GM12878 (cell line): ENCODE results near the gene HSPB7. TPM values are rescaled to one million over a fixed set of nuclear protein-coding genes. Genes with fewer than 3 reads are reported as not detected.
A peak's percentile ranks its signal among the peaks of the same experiment; 100 is the strongest.

Experiments used
- CEBPZ ChIP-seq: fragments of 150-350 bp; IDR thresholded peaks from 2 replicates; pipeline ENCODE4 v1.6.1; 2016; ENCODE audit warnings: low read depth, low read length
- ESRRA ChIP-seq: IDR thresholded peaks from 2 replicates; pipeline ENCODE4 v1.6.1; 2012; ENCODE audit warnings: mild to moderate bottlenecking, low read length, improper control_type of control experiment
- HDAC6 ChIP-seq: fragments of 200-600 bp; sonication (generic); IDR thresholded peaks from one replicate; pipeline ENCODE4 v1.8.0; 2017; ENCODE audit warnings: antibody characterized with exemption; ENCODE audit not compliant: unreplicated experiment
- HDGF ChIP-seq: fragments of 450-650 bp; IDR thresholded peaks from 2 replicates; pipeline ENCODE4 v1.6.1; 2016; ENCODE audit warnings: antibody characterized with exemption
- IKZF1 ChIP-seq: fragments of 450-650 bp; conservative IDR thresholded peaks from 2 replicates; pipeline ENCODE4 v1.6.1; 2017; ENCODE audit warnings: antibody characterized with exemption, mild to moderate bottlenecking
- MEF2A ChIP-seq: IDR thresholded peaks from 2 replicates; pipeline ENCODE4 v1.6.1; 2011; ENCODE audit warnings: low read depth, mild to moderate bottlenecking, low read length, moderate library complexity; ENCODE audit not compliant: insufficient read depth
- MEF2B ChIP-seq: fragments of 450-650 bp; IDR thresholded peaks from 2 replicates; pipeline ENCODE4 v1.6.1; 2018; ENCODE audit warnings: mild to moderate bottlenecking, moderate library complexity; ENCODE audit not compliant: partially characterized antibody, poor library complexity, severe bottlenecking
- NFYA ChIP-seq: IDR thresholded peaks from 2 replicates; pipeline ENCODE4 v1.6.1; 2011; ENCODE audit warnings: low read depth, mild to moderate bottlenecking, low read length, improper control_type of control experiment, borderline replicate concordance
- NR2F1 ChIP-seq: fragments of 450-650 bp; conservative IDR thresholded peaks from 2 replicates; pipeline ENCODE4 v1.6.1; 2017; ENCODE audit warnings: mild to moderate bottlenecking
- POLR2AphosphoS2 ChIP-seq: IDR thresholded peaks from 2 replicates; pipeline ENCODE4 v1.6.1; 2011; ENCODE audit warnings: low read depth, mild to moderate bottlenecking, low read length, improper control_type of control experiment, moderate library complexity
- POU2F2 ChIP-seq: IDR thresholded peaks from 3 replicates; pipeline ENCODE4 v1.6.1; 2011; ENCODE audit warnings: low read depth, mild to moderate bottlenecking, low read length, borderline replicate concordance
- RFX5 ChIP-seq: IDR thresholded peaks from 2 replicates; pipeline ENCODE4 v1.6.1; 2011; ENCODE audit warnings: low read depth, low read length, improper control_type of control experiment
- SMC3 ChIP-seq: IDR thresholded peaks from 2 replicates; pipeline ENCODE4 v1.6.1; 2011; ENCODE audit warnings: low read length, improper control_type of control experiment, borderline replicate concordance
- YY1 ChIP-seq: IDR thresholded peaks from 2 replicates; pipeline ENCODE4 v1.6.1; 2011; ENCODE audit warnings: low read depth, mild to moderate bottlenecking, low read length
- ZZZ3 ChIP-seq: IDR thresholded peaks from 2 replicates; pipeline ENCODE4 v1.6.1; 2011; ENCODE audit warnings: low read depth; ENCODE audit not compliant: control insufficient read depth, insufficient read length
- polyA plus RNA-seq, 11 experiments: library from polyadenylated mRNA; depleted of rRNA in 4 of 11; unstranded in 6 of 11; stranded (reverse) in 5 of 11; fragments of >200 nt; fragmentation: Nextera tagmentation in 4 of 11; fragmentation: Illumina TruSeq in 1 of 11; extraction: Ambion mirVana in 4 of 11; extraction: Trizol in 1 of 11; gene quantifications; 1 replicate in 1 of 11; 2 replicates in 10 of 11; pipeline versions ENCODE4 v1.2.1 to v1.2.3, GENCODE V29; 2011 to 2016; ENCODE audit warnings: inconsistent platforms in 2 of 11, missing spikeins in 2 of 11, low read depth in 1 of 11
- total RNA-seq, 4 experiments: library from RNA; depleted of rRNA in 3 of 4; stranded (reverse); fragments of >200 nt in 3 of 4; fragmentation: Illumina TruSeq in 1 of 4; extraction: Trizol in 1 of 4; gene quantifications; 2 replicates each; pipeline versions ENCODE4 v1.2.1 to v1.2.3, GENCODE V29; 2013 to 2021
- TF ChIP-seq, protein P1 (sequence below): fragments of 450-650 bp; IDR thresholded peaks from 2 replicates; pipeline ENCODE4 v1.6.1; 2017; ENCODE audit warnings: mild to moderate bottlenecking, moderate library complexity
- TF ChIP-seq, protein P2 (sequence below), 3 experiments: IDR thresholded peaks in 2 of 3; conservative IDR thresholded peaks in 1 of 3; 2 replicates each; pipeline ENCODE4 v1.5.1; 2011; ENCODE audit warnings: low read depth in 3 of 3, low read length in 3 of 3, mild to moderate bottlenecking in 3 of 3, control low read depth in 2 of 3, moderate library complexity in 2 of 3, inconsistent platforms in 1 of 3, mixed read lengths in 1 of 3; ENCODE audit not compliant: control insufficient read depth in 2 of 3, insufficient read depth in 1 of 3; ENCODE audit errors: extremely low read depth in 1 of 3
- TF ChIP-seq, protein P3 (sequence below): IDR thresholded peaks from 2 replicates; pipeline ENCODE4 v1.6.1; 2011; ENCODE audit warnings: borderline replicate concordance, low read depth, mild to moderate bottlenecking, moderate library complexity, low read length; ENCODE audit not compliant: insufficient read depth, poor library complexity, severe bottlenecking

The HSPB7 gene
- total and polyA plus RNA-seq, 10 of the 15 experiments (the other 5 are each of a cell fraction or from before 2014, with no cell fraction given): 0.34 TPM; not detected in 9

DNA sequence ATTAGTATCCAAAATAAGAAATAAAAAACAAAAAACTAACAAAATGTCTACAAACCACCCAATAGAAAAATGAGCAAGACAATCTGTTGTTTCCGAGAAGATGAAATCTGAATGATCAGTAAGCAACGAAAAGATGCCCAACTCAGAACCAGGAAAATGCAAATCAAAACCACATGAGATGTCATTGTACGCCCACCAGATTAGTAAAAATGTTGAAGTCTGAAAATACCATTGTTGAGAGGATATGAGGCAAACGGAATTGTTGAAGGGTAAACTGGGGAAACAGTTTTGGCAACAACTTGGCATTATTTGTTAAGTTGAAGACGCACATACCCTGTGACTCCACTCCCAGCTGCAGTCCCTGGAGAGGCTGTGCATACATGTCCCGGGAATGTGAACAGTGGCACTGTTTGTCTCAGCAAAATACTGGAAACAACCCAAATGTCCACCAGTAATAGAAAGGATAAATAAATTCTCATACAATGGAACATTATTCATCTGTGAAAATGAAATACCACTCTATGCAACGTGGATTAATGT, 52.5 kb downstream of the HSPB7 start (continued):
- no peak for TF ChIP-seq HDGF
- TF ChIP-seq MEF2B: peak; percentile 39
- no peak for TF ChIP-seq NR2F1
- no peak for TF ChIP-seq POLR2AphosphoS2
- TF ChIP-seq, protein P1, sequence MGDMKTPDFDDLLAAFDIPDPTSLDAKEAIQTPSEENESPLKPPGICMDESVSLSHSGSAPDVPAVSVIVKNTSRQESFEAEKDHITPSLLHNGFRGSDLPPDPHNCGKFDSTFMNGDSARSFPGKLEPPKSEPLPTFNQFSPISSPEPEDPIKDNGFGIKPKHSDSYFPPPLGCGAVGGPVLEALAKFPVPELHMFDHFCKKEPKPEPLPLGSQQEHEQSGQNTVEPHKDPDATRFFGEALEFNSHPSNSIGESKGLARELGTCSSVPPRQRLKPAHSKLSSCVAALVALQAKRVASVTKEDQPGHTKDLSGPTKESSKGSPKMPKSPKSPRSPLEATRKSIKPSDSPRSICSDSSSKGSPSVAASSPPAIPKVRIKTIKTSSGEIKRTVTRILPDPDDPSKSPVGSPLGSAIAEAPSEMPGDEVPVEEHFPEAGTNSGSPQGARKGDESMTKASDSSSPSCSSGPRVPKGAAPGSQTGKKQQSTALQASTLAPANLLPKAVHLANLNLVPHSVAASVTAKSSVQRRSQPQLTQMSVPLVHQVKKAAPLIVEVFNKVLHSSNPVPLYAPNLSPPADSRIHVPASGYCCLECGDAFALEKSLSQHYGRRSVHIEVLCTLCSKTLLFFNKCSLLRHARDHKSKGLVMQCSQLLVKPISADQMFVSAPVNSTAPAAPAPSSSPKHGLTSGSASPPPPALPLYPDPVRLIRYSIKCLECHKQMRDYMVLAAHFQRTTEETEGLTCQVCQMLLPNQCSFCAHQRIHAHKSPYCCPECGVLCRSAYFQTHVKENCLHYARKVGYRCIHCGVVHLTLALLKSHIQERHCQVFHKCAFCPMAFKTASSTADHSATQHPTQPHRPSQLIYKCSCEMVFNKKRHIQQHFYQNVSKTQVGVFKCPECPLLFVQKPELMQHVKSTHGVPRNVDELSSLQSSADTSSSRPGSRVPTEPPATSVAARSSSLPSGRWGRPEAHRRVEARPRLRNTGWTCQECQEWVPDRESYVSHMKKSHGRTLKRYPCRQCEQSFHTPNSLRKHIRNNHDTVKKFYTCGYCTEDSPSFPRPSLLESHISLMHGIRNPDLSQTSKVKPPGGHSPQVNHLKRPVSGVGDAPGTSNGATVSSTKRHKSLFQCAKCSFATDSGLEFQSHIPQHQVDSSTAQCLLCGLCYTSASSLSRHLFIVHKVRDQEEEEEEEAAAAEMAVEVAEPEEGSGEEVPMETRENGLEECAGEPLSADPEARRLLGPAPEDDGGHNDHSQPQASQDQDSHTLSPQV: no peak
- TF ChIP-seq, protein P2, sequence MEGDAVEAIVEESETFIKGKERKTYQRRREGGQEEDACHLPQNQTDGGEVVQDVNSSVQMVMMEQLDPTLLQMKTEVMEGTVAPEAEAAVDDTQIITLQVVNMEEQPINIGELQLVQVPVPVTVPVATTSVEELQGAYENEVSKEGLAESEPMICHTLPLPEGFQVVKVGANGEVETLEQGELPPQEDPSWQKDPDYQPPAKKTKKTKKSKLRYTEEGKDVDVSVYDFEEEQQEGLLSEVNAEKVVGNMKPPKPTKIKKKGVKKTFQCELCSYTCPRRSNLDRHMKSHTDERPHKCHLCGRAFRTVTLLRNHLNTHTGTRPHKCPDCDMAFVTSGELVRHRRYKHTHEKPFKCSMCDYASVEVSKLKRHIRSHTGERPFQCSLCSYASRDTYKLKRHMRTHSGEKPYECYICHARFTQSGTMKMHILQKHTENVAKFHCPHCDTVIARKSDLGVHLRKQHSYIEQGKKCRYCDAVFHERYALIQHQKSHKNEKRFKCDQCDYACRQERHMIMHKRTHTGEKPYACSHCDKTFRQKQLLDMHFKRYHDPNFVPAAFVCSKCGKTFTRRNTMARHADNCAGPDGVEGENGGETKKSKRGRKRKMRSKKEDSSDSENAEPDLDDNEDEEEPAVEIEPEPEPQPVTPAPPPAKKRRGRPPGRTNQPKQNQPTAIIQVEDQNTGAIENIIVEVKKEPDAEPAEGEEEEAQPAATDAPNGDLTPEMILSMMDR (IDR thresholded peaks at IDR 0.05 in 2 of 3, conservative IDR thresholded peaks at IDR 0.05 in 1 of 3; ENCODE audit: control insufficient read depth in 2 of 3, extremely low read depth in 1 of 3, insufficient read depth in 1 of 3, low read depth in 3 of 3, low read length in 3 of 3): no peak
- 0 out of 2 replicates have a peak, but pooled peaks have one; percentile 6 for TF ChIP-seq YY1
- TF ChIP-seq SMC3: no peak
- TF ChIP-seq RFX5: no peak
- peak; percentile 23; the same call in 1 of the 2 replicates for TF ChIP-seq IKZF1
- TF ChIP-seq CEBPZ: no peak
- peak; percentile 87 for TF ChIP-seq MEF2A
- TF ChIP-seq, protein P3, sequence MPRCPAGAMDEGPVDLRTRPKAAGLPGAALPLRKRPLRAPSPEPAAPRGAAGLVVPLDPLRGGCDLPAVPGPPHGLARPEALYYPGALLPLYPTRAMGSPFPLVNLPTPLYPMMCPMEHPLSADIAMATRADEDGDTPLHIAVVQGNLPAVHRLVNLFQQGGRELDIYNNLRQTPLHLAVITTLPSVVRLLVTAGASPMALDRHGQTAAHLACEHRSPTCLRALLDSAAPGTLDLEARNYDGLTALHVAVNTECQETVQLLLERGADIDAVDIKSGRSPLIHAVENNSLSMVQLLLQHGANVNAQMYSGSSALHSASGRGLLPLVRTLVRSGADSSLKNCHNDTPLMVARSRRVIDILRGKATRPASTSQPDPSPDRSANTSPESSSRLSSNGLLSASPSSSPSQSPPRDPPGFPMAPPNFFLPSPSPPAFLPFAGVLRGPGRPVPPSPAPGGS: peak; percentile 11
- TF ChIP-seq NFYA: no peak
- TF ChIP-seq ESRRA: no peak
- peak; percentile 99 for TF ChIP-seq POU2F2
- TF ChIP-seq HDAC6: no peak
- no peak for TF ChIP-seq ZZZ3
